HG03521 (cell line): ENCODE data around the gene EXOC7.
A peak's percentile ranks its signal among the peaks of the same experiment; 100 is the strongest.

Experiments used
- ATAC-seq: cut with Tn5 transposase; IDR thresholded peaks from one replicate; pipeline ENCODE4 v1.9.1; 2021; ENCODE audit warnings: mild to moderate bottlenecking, moderate library complexity; ENCODE audit not compliant: unreplicated experiment

The EXOC7 gene

GRCh38 chr17:76103274-76104139 is at the start of gene EXOC7:
EXOC7 (minus strand) TSS chr17:76103787; CDS start chr17:76103692, 95 bp downstream.
- peak; percentile 82 for ATAC-seq

- ATAC-seq, result no peak
Observed at GRCh38 chr17:76153202-76153601, 49.6 kb upstream of the EXOC7 start.

GRCh38 chr17:76152591-76152990 is 49.0 kb upstream of the EXOC7 start:
- no peak for ATAC-seq

- ATAC-seq, result no peak
Observed at GRCh38 chr17:76151896-76152454, 48.4 kb upstream of the EXOC7 start.

- ATAC-seq, result no peak
Observed at GRCh38 chr17:76150712-76151622, 47.4 kb upstream of the EXOC7 start.

- no peak for ATAC-seq
Observed at GRCh38 chr17:76149214-76149613, 45.6 kb upstream of the EXOC7 start.

GRCh38 chr17:76148015-76148326 is 44.4 kb upstream of the EXOC7 start:
- no peak for ATAC-seq

GRCh38 chr17:76147211-76148014 is 43.8 kb upstream of the EXOC7 start:
- no peak for ATAC-seq

- no peak for ATAC-seq
Observed at GRCh38 chr17:76146053-76146851, 42.7 kb upstream of the EXOC7 start.

GRCh38 chr17:76145231-76146052 is 41.9 kb upstream of the EXOC7 start:
- no peak for ATAC-seq

- no peak for ATAC-seq
Observed at GRCh38 chr17:76142585-76143041, 39.0 kb upstream of the EXOC7 start.

- ATAC-seq, result no peak
Observed at GRCh38 chr17:76142039-76142584, 38.5 kb upstream of the EXOC7 start.

GRCh38 chr17:76141212-76142038 is 37.8 kb upstream of the EXOC7 start, which contains the start of gene FOXJ1:
FOXJ1 (minus strand) TSS chr17:76141245; CDS start chr17:76140395, 850 bp downstream.
- ATAC-seq, result peak; percentile 63

GRCh38 chr17:76140661-76141211 is 37.1 kb upstream of the EXOC7 start:
- ATAC-seq, result no peak

GRCh38 chr17:76139801-76140660 is 36.4 kb upstream of the EXOC7 start:
- no peak for ATAC-seq
